ENCODE measurements around the gene TTC36.
A peak's percentile ranks its signal among the peaks of the same experiment; 100 is the strongest.

Gene TTC36

GRCh38 chr11:118530683-118531596 lies 3.7 kb downstream of the TTC36 start, which contains the start of gene TMEM25 (continued):
- TF ChIP-seq, protein P1, sequence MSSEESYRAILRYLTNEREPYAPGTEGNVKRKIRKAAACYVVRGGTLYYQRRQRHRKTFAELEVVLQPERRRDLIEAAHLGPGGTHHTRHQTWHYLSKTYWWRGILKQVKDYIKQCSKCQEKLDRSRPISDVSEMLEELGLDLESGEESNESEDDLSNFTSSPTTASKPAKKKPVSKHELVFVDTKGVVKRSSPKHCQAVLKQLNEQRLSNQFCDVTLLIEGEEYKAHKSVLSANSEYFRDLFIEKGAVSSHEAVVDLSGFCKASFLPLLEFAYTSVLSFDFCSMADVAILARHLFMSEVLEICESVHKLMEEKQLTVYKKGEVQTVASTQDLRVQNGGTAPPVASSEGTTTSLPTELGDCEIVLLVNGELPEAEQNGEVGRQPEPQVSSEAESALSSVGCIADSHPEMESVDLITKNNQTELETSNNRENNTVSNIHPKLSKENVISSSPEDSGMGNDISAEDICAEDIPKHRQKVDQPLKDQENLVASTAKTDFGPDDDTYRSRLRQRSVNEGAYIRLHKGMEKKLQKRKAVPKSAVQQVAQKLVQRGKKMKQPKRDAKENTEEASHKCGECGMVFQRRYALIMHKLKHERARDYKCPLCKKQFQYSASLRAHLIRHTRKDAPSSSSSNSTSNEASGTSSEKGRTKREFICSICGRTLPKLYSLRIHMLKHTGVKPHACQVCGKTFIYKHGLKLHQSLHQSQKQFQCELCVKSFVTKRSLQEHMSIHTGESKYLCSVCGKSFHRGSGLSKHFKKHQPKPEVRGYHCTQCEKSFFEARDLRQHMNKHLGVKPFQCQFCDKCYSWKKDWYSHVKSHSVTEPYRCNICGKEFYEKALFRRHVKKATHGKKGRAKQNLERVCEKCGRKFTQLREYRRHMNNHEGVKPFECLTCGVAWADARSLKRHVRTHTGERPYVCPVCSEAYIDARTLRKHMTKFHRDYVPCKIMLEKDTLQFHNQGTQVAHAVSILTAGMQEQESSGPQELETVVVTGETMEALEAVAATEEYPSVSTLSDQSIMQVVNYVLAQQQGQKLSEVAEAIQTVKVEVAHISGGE (tag by site-specific recombination; conservative IDR thresholded peaks at IDR 0.05; ENCODE audit: low read depth) = no peak; the same call in 1 of the 2 replicates
- TF ChIP-seq SP2 (tag by site-specific recombination; IDR thresholded peaks at IDR 0.05) = peak; percentile 73
- TF ChIP-seq, protein P2, sequence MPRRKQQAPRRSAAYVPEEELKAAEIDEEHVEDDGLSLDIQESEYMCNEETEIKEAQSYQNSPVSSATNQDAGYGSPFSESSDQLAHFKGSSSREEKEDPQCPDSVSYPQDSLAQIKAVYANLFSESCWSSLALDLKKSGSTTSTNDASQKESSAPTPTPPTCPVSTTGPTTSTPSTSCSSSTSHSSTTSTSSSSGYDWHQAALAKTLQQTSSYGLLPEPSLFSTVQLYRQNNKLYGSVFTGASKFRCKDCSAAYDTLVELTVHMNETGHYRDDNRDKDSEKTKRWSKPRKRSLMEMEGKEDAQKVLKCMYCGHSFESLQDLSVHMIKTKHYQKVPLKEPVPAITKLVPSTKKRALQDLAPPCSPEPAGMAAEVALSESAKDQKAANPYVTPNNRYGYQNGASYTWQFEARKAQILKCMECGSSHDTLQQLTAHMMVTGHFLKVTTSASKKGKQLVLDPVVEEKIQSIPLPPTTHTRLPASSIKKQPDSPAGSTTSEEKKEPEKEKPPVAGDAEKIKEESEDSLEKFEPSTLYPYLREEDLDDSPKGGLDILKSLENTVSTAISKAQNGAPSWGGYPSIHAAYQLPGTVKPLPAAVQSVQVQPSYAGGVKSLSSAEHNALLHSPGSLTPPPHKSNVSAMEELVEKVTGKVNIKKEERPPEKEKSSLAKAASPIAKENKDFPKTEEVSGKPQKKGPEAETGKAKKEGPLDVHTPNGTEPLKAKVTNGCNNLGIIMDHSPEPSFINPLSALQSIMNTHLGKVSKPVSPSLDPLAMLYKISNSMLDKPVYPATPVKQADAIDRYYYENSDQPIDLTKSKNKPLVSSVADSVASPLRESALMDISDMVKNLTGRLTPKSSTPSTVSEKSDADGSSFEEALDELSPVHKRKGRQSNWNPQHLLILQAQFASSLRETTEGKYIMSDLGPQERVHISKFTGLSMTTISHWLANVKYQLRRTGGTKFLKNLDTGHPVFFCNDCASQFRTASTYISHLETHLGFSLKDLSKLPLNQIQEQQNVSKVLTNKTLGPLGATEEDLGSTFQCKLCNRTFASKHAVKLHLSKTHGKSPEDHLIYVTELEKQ (tag by site-specific recombination; IDR thresholded peaks at IDR 0.05; ENCODE audit: borderline replicate concordance) = no peak
- no peak for TF ChIP-seq SETDB1 (IDR thresholded peaks at IDR 0.05; ENCODE audit: insufficient read length, low read length)
- TF ChIP-seq ZFHX2 (tag by site-specific recombination; conservative IDR thresholded peaks at IDR 0.05) = peak; percentile 82
- TF ChIP-seq, protein P3, sequence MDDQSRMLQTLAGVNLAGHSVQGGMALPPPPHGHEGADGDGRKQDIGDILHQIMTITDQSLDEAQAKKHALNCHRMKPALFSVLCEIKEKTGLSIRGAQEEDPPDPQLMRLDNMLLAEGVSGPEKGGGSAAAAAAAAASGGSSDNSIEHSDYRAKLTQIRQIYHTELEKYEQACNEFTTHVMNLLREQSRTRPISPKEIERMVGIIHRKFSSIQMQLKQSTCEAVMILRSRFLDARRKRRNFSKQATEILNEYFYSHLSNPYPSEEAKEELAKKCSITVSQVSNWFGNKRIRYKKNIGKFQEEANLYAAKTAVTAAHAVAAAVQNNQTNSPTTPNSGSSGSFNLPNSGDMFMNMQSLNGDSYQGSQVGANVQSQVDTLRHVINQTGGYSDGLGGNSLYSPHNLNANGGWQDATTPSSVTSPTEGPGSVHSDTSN (CRISPR knock-in tag; IDR thresholded peaks at IDR 0.05) = no peak; the same call in 1 of the 2 replicates
- TF ChIP-seq INSM2 (tag by site-specific recombination; IDR thresholded peaks at IDR 0.05) = 0 out of 2 replicates have a peak, but pooled peaks have one; percentile 16
- TF ChIP-seq ZNF707 (tag by site-specific recombination; IDR thresholded peaks at IDR 0.05) = no peak
- no peak for TF ChIP-seq ZNF280C (tag by site-specific recombination; IDR thresholded peaks at IDR 0.05)
- TF ChIP-seq KLF1 (tag by site-specific recombination; IDR thresholded peaks at IDR 0.05) = peak; percentile 78
- no peak for TF ChIP-seq MEIS1 (CRISPR knock-in tag; IDR thresholded peaks at IDR 0.05; ENCODE audit: borderline replicate concordance)
- TF ChIP-seq ZNF140 (tag by site-specific recombination; IDR thresholded peaks at IDR 0.05) = no peak
- TF ChIP-seq HOXD13 (CRISPR knock-in tag; IDR thresholded peaks at IDR 0.05; ENCODE audit: borderline replicate concordance) = no peak
- TF ChIP-seq PRDM2 (tag by site-specific recombination; IDR thresholded peaks at IDR 0.05; ENCODE audit: borderline replicate concordance) = 0 out of 2 replicates have a peak, but pooled peaks have one; percentile 50
- TF ChIP-seq, protein P4, sequence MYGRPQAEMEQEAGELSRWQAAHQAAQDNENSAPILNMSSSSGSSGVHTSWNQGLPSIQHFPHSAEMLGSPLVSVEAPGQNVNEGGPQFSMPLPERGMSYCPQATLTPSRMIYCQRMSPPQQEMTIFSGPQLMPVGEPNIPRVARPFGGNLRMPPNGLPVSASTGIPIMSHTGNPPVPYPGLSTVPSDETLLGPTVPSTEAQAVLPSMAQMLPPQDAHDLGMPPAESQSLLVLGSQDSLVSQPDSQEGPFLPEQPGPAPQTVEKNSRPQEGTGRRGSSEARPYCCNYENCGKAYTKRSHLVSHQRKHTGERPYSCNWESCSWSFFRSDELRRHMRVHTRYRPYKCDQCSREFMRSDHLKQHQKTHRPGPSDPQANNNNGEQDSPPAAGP (tag by site-specific recombination; IDR thresholded peaks at IDR 0.05) = peak; percentile 42; the same call in 1 of the 2 replicates
- TF ChIP-seq ZNF785 (tag by site-specific recombination; IDR thresholded peaks at IDR 0.05) = no peak
- no peak for TF ChIP-seq ZNF670 (tag by site-specific recombination; IDR thresholded peaks at IDR 0.05; ENCODE audit: low read depth)
- peak; percentile 62; the same call in 1 of the 2 replicates for TF ChIP-seq ZNF2 (tag by site-specific recombination; IDR thresholded peaks at IDR 0.05)
